CD4-positive, alpha-beta T cell (primary cell): ENCODE data around the gene SMIM26. TPM values are rescaled to one million over a fixed set of nuclear protein-coding genes. Genes with fewer than 3 reads are reported as not detected.

Experiments used
- ATAC-seq: fragments of 200-7000 bp; cut with Tn5 transposase; one replicate; pipeline ENCODE4 v1.10.0; 2022; ENCODE audit warnings: mild to moderate bottlenecking; ENCODE audit not compliant: poor library complexity
- CTCF ChIA-PET: fragments of 350-600 bp; sonication (Branson Sonifier 250); formaldehyde crosslinking; loops from one replicate; lab custom pipeline; 2021; ENCODE audit warnings: antibody characterized with exemption, inconsistent platforms; lab: Charles Lee
- POLR2A ChIA-PET: fragments of 350-600 bp; sonication (Branson Sonifier 250); formaldehyde crosslinking; loops from one replicate; lab custom pipeline; 2021; ENCODE audit warnings: antibody characterized with exemption, inconsistent platforms; lab: Charles Lee
- DNase-seq, 14 experiments: peaks; one replicate each; pipeline ENCODE4 v3.0.0-alpha.2; 2013 to 2020; ENCODE audit warnings: mixed read lengths in 2 of 14
- H3K27ac ChIP-seq, 2 donors: one replicate each; pipeline versions ENCODE4 v1.5.1 to v1.7.0; 2013; ENCODE audit warnings: low read length in 2 of 2, low read depth in 1 of 2, mild to moderate bottlenecking in 1 of 2
- H3K27me3 ChIP-seq, 2 experiments: 1 replicate in 1 of 2; 2 replicates in 1 of 2; pipeline versions ENCODE4 v1.6.1 to v1.7.0; 2013; ENCODE audit warnings: low read length in 2 of 2, control low read depth in 1 of 2, mild to moderate bottlenecking in 1 of 2, moderate library complexity in 1 of 2; ENCODE audit not compliant: insufficient read depth in 2 of 2, control insufficient read depth in 1 of 2
- H3K36me3 ChIP-seq: one replicate; pipeline ENCODE4 v1.6.1; 2013; ENCODE audit warnings: low read length, control low read depth; ENCODE audit not compliant: insufficient read depth
- H3K4me1 ChIP-seq: one replicate; pipeline ENCODE4 v1.6.1; 2013; ENCODE audit warnings: low read length, control low read depth; ENCODE audit not compliant: insufficient read depth
- H3K4me3 ChIP-seq: one replicate; pipeline ENCODE4 v1.5.1; 2013; ENCODE audit warnings: mild to moderate bottlenecking, low read length, moderate library complexity
- H3K9me3 ChIP-seq, 2 experiments: 1 replicate in 1 of 2; 2 replicates in 1 of 2; pipeline versions ENCODE4 v1.6.1 to v1.7.0; 2013; ENCODE audit warnings: low read length in 2 of 2, mild to moderate bottlenecking in 2 of 2, control low read depth in 1 of 2, moderate library complexity in 1 of 2; ENCODE audit not compliant: control insufficient read depth in 1 of 2, insufficient read depth in 1 of 2
- H3K27ac Mint-ChIP-seq: one replicate; pipeline ENCODE4 v1.8.0; 2020; ENCODE audit warnings: mixed read lengths
- H3K27me3 Mint-ChIP-seq: one replicate; pipeline ENCODE4 v1.8.0; 2021; ENCODE audit warnings: mixed read lengths
- H3K36me3 Mint-ChIP-seq: one replicate; pipeline ENCODE4 v1.8.0; 2021; ENCODE audit warnings: low read depth, mixed read lengths
- H3K4me1 Mint-ChIP-seq: one replicate; pipeline ENCODE4 v1.8.0; 2021; ENCODE audit warnings: low read depth, mixed read lengths
- H3K4me3 Mint-ChIP-seq: one replicate; pipeline ENCODE4 v1.8.0; 2020; ENCODE audit warnings: mild to moderate bottlenecking, mixed read lengths
- H3K9me3 Mint-ChIP-seq: one replicate; pipeline ENCODE4 v1.8.0; 2020; ENCODE audit warnings: mixed read lengths
- CTCF ChIP-seq: fragments of 200-600 bp; IDR thresholded peaks from one replicate; pipeline ENCODE4 v1.8.0; 2022; ENCODE audit warnings: antibody characterized with exemption, mild to moderate bottlenecking
- intact Hi-C, 2 experiments: fragments of 100-400 bp; cut with DNase I in 1 of 2; cut with micrococcal nuclease in 1 of 2; formaldehyde crosslinking; loops; one replicate each; pipeline versions ENCODE4 v1.15.1 to v1.9.0; 2023 to 2025; cut with DNase I, micrococcal nuclease
- total RNA-seq, 174 experiments: library from RNA in 2 of 174; stranded (reverse) in 2 of 174; gene quantifications; one replicate each; pipeline ENCODE4 v1.2.3 and lab custom pipeline; 2021 to 2026

SMIM26 gene
- total RNA-seq, 2 experiments from 2014 or later, result 78.7 to 79.8 TPM

- Mint-ChIP-seq H3K36me3 (peaks cover 63% of the 10 kb centered on the region), H3K4me3 (no peak overlapping the region), H3K27me3 (no peaks in the 10 kb centered on the region), H3K4me1 (no peaks in the 10 kb centered on the region), H3K27ac (no peak overlapping the region), H3K9me3 (no peaks in the 10 kb centered on the region)
- ATAC-seq (no peak), DNase-seq (no peak)
- Histone ChIP-seq H3K9me3 (no peaks in the 10 kb centered on the region), H3K4me3 (no peak overlapping the region), H3K36me3 (peaks cover 21% of the 10 kb centered on the region), H3K27me3 (no peaks in the 10 kb centered on the region), H3K4me1 (no peaks in the 10 kb centered on the region), H3K27ac (no peak overlapping the region)
- intact Hi-C loops, result no loop called here
- TF ChIP-seq CTCF, result no peak
- POLR2A ChIA-PET, result interaction anchor here (0.7 kb wide), 1 partner anchor 42 kb away, joined by 3 read pairs; no protein-coding TSS in a partner anchor
- CTCF ChIA-PET, result no interaction called here
Measured at GRCh38 chr20:18596270-18596669, 29.0 kb downstream of the SMIM26 start.

GRCh38 chr20:18609741-18610140 is 42.5 kb downstream of the SMIM26 start:
- H3K9me3 ChIP-seq, result no peaks in the 10 kb centered on the region
- H3K4me3 Mint-ChIP-seq, result no peak overlapping the region
- no peaks in the 10 kb centered on the region for H3K36me3 ChIP-seq
- CTCF ChIA-PET, result no interaction called here
- H3K4me1 Mint-ChIP-seq, result no peaks in the 10 kb centered on the region
- H3K27ac ChIP-seq, result no peak overlapping the region
- H3K4me1 ChIP-seq, result no peaks in the 10 kb centered on the region
- no peak overlapping the region for H3K27ac Mint-ChIP-seq
- H3K4me3 ChIP-seq, result no peak overlapping the region
- H3K36me3 Mint-ChIP-seq, result peaks cover 48% of the 10 kb centered on the region
- POLR2A ChIA-PET, result no interaction called here
- H3K9me3 Mint-ChIP-seq, result no peaks in the 10 kb centered on the region
- H3K27me3 ChIP-seq, result no peaks in the 10 kb centered on the region
- no peak for TF ChIP-seq CTCF
- DNase-seq, result no peak
- H3K27me3 Mint-ChIP-seq, result no peaks in the 10 kb centered on the region
- no peak for ATAC-seq
- intact Hi-C loops, result no loop called here

- intact Hi-C loops, result no loop called here
- POLR2A ChIA-PET, result no interaction called here
- no peak overlapping the region for H3K27ac Mint-ChIP-seq
- no peaks in the 10 kb centered on the region for H3K4me1 Mint-ChIP-seq
- no peak for TF ChIP-seq CTCF
- no peaks in the 10 kb centered on the region for H3K27me3 Mint-ChIP-seq
- H3K27ac ChIP-seq, result no peak overlapping the region
- ATAC-seq (no peak), DNase-seq (no peak)
- no peak overlapping the region for H3K4me3 ChIP-seq
- CTCF ChIA-PET, result no interaction called here
- no peak overlapping the region for H3K4me3 Mint-ChIP-seq
- peaks cover 52% of the 10 kb centered on the region for H3K36me3 Mint-ChIP-seq
- H3K27me3 ChIP-seq, result no peaks in the 10 kb centered on the region
- H3K4me1 ChIP-seq, result no peaks in the 10 kb centered on the region
- H3K9me3 Mint-ChIP-seq, result no peaks in the 10 kb centered on the region
- H3K9me3 ChIP-seq, result no peaks in the 10 kb centered on the region
- H3K36me3 ChIP-seq, result no peaks in the 10 kb centered on the region
Measured at GRCh38 chr20:18611492-18611891, 44.3 kb downstream of the SMIM26 start.
